ENCODE results near the gene KPNA3. TPM values are rescaled to one million over a fixed set of nuclear protein-coding genes. Genes with fewer than 3 reads are reported as not detected.

The KPNA3 gene
- total and polyA plus RNA-seq, 2 experiments from 2014 or later: 30.5 to 55.7 TPM

GRCh38 chr13:49827336-49827735, 34.9 kb upstream of the KPNA3 start:
- Mint-ChIP-seq H3K4me1 (no peaks in the 10 kb centered on the region), H3K36me3 (ENCODE audit: low read depth) (no peaks in the 10 kb centered on the region; the same call in 2 of the 3 replicates), H3K27me3 (ENCODE audit: insufficient read depth, low read depth, poor library complexity) (peaks cover 2% of the 10 kb centered on the region), H3K27ac (no peak overlapping the region), H3K4me3 (no peak overlapping the region), H3K9me3 (peaks cover 4% of the 10 kb centered on the region; the same call in 2 of the 3 replicates)
- H4K20me1 ChIP-seq (replicated peaks; ENCODE audit: insufficient read depth): no peaks in the 10 kb centered on the region
- DNase-seq (ENCODE audit: low spot score) (no peak), ATAC-seq (no peak)
- H3K27ac ChIP-seq (ENCODE audit: low read depth): no peak overlapping the region
- no peaks in the 10 kb centered on the region for H3K4me1 ChIP-seq (ENCODE audit: insufficient read depth)
- H2AFZ ChIP-seq: no peak overlapping the region
- TF ChIP-seq EZH2 (IDR thresholded peaks at IDR 0.05; ENCODE audit: low read depth, unreplicated experiment) (no peak), STAT1 (IDR thresholded peaks at IDR 0.05; ENCODE audit: unreplicated experiment) (no peak), EZH2phosphoT487 (IDR thresholded peaks at IDR 0.05; ENCODE audit: unreplicated experiment) (no peak), ZNF462 (CRISPR knock-in tag; IDR thresholded peaks at IDR 0.05) (no peak), JUNB (IDR thresholded peaks at IDR 0.05; ENCODE audit: unreplicated experiment) (no peak), POLR2AphosphoS5 (IDR thresholded peaks at IDR 0.05; ENCODE audit: low read depth) (no peak), ZNF331 (CRISPR knock-in tag; IDR thresholded peaks at IDR 0.05; ENCODE audit: low read depth) (no peak), CREB1 (CRISPR knock-in tag; IDR thresholded peaks at IDR 0.05; ENCODE audit: low read depth) (no peak), NANOG (IDR thresholded peaks at IDR 0.05; ENCODE audit: borderline replicate concordance) (no peak), ZNF114 (CRISPR knock-in tag; IDR thresholded peaks at IDR 0.05) (no peak), CTCF (conservative IDR thresholded peaks at IDR 0.05; ENCODE audit: low read depth in 2 of 2) (no peak)
- TF ChIP-seq, protein P1, sequence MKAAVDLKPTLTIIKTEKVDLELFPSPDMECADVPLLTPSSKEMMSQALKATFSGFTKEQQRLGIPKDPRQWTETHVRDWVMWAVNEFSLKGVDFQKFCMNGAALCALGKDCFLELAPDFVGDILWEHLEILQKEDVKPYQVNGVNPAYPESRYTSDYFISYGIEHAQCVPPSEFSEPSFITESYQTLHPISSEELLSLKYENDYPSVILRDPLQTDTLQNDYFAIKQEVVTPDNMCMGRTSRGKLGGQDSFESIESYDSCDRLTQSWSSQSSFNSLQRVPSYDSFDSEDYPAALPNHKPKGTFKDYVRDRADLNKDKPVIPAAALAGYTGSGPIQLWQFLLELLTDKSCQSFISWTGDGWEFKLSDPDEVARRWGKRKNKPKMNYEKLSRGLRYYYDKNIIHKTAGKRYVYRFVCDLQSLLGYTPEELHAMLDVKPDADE (IDR thresholded peaks at IDR 0.05): no peak
- TF ChIP-seq, protein P2, sequence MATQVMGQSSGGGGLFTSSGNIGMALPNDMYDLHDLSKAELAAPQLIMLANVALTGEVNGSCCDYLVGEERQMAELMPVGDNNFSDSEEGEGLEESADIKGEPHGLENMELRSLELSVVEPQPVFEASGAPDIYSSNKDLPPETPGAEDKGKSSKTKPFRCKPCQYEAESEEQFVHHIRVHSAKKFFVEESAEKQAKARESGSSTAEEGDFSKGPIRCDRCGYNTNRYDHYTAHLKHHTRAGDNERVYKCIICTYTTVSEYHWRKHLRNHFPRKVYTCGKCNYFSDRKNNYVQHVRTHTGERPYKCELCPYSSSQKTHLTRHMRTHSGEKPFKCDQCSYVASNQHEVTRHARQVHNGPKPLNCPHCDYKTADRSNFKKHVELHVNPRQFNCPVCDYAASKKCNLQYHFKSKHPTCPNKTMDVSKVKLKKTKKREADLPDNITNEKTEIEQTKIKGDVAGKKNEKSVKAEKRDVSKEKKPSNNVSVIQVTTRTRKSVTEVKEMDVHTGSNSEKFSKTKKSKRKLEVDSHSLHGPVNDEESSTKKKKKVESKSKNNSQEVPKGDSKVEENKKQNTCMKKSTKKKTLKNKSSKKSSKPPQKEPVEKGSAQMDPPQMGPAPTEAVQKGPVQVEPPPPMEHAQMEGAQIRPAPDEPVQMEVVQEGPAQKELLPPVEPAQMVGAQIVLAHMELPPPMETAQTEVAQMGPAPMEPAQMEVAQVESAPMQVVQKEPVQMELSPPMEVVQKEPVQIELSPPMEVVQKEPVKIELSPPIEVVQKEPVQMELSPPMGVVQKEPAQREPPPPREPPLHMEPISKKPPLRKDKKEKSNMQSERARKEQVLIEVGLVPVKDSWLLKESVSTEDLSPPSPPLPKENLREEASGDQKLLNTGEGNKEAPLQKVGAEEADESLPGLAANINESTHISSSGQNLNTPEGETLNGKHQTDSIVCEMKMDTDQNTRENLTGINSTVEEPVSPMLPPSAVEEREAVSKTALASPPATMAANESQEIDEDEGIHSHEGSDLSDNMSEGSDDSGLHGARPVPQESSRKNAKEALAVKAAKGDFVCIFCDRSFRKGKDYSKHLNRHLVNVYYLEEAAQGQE (IDR thresholded peaks at IDR 0.05; ENCODE audit: unreplicated experiment): no peak
- no peaks in the 10 kb centered on the region for H3F3A ChIP-seq (replicated peaks; ENCODE audit: low read depth)
- no peak overlapping the region for H3K4me2 ChIP-seq
- no peaks in the 10 kb centered on the region for H3K36me3 ChIP-seq (ENCODE audit: insufficient read depth)
- H3K79me2 ChIP-seq (replicated peaks; ENCODE audit: insufficient read depth): no peaks in the 10 kb centered on the region
- no peaks in the 10 kb centered on the region for H3K27me3 ChIP-seq (ENCODE audit: insufficient read depth)
- H3K9me2 ChIP-seq (ENCODE audit: insufficient read depth): no peaks in the 10 kb centered on the region
- H3K4me3 ChIP-seq: no peak overlapping the region

Data from GM23338 (cell line).